ENCODE results near the gene ITGA2.

- TF ChIP-seq POLR2A (IDR thresholded peaks at IDR 0.05) = no peak
- TF ChIP-seq, protein P1, sequence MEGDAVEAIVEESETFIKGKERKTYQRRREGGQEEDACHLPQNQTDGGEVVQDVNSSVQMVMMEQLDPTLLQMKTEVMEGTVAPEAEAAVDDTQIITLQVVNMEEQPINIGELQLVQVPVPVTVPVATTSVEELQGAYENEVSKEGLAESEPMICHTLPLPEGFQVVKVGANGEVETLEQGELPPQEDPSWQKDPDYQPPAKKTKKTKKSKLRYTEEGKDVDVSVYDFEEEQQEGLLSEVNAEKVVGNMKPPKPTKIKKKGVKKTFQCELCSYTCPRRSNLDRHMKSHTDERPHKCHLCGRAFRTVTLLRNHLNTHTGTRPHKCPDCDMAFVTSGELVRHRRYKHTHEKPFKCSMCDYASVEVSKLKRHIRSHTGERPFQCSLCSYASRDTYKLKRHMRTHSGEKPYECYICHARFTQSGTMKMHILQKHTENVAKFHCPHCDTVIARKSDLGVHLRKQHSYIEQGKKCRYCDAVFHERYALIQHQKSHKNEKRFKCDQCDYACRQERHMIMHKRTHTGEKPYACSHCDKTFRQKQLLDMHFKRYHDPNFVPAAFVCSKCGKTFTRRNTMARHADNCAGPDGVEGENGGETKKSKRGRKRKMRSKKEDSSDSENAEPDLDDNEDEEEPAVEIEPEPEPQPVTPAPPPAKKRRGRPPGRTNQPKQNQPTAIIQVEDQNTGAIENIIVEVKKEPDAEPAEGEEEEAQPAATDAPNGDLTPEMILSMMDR (IDR thresholded peaks at IDR 0.05) = no peak
Observed at GRCh38 chr5:53105611-53106300, 116.6 kb downstream of the ITGA2 start.

Measured in testis (tissue), 2 donors.